ENCODE data around the gene MTMR3.

MTMR3 gene

DNA sequence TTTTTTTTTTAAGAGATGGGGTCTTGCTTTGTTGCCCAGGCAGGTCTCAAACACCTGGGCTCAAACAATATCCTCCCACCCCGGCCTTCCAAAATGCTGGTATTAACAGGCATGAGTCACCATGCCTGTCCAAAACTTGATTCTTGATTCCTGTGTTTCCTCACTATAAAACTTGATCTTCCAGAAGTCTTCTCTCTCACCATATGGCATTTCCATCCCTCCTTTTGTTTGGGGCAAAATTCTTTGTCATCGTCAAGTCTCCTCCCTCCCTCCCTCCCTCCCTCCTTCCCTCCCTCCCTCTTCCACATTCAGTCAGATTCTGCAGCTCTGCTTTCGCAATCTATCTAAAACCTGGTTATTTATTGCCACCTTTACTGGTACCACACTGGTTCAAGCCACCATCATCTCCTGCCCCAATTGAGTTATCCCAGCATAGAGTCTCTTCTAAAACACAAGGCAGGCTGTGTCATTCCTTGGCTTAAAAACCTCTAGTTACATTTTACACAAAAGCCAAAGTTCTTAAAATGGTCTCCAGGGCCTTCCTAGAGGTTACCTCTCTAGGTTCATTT is 132.3 kb downstream of the MTMR3 start:
- H3K4me3 ChIP-seq (ENCODE audit: low read length), result no peak overlapping the region
- no peak for TF ChIP-seq CTCF (IDR thresholded peaks at IDR 0.05; ENCODE audit: insufficient read depth, low read depth, low read length, missing control alignments)
- peak; percentile 65 for DNase-seq (ENCODE audit: low read depth)

DNA sequence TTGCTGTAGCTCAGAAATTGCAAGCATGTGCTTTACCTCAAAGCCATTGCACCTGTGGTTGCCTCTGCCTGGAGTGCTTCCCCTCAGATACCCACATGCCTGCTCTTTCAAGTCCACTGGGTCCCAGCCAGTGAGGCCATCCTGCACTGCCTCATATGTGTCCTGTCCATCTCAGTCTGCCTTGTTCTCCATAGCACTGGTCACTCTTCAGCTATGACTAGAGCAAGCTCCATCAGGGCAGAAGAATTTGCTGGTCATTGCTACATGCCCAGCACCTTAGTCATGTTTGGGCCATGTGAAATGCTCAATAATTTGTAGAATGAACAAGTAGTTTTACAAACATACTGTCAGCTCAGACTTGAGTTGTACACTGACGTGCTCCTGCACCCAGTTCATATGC is 132.9 kb downstream of the MTMR3 start:
- TF ChIP-seq CTCF (IDR thresholded peaks at IDR 0.05; ENCODE audit: insufficient read depth, low read depth, low read length, missing control alignments), result no peak
- no peak overlapping the region for H3K4me3 ChIP-seq (ENCODE audit: low read length)
- DNase-seq (ENCODE audit: low read depth), result peak; percentile 24

GRCh38 chr22:30016596-30016995 is 133.6 kb downstream of the MTMR3 start:
- no peak for TF ChIP-seq CTCF (IDR thresholded peaks at IDR 0.05; ENCODE audit: insufficient read depth, low read depth, low read length, missing control alignments)
- no peak overlapping the region for H3K4me3 ChIP-seq (ENCODE audit: low read length)

GRCh38 chr22:30017375-30018223 is 134.6 kb downstream of the MTMR3 start:
- DNase-seq (ENCODE audit: low read depth), result no peak
- H3K4me3 ChIP-seq (ENCODE audit: low read length), result no peak overlapping the region
- TF ChIP-seq CTCF (IDR thresholded peaks at IDR 0.05; ENCODE audit: insufficient read depth, low read depth, low read length, missing control alignments), result no peak

More at GRCh38 chr22:30016596-30016995, 133.6 kb downstream of the MTMR3 start:
- DNase-seq (ENCODE audit: low read depth), result no peak

DNA sequence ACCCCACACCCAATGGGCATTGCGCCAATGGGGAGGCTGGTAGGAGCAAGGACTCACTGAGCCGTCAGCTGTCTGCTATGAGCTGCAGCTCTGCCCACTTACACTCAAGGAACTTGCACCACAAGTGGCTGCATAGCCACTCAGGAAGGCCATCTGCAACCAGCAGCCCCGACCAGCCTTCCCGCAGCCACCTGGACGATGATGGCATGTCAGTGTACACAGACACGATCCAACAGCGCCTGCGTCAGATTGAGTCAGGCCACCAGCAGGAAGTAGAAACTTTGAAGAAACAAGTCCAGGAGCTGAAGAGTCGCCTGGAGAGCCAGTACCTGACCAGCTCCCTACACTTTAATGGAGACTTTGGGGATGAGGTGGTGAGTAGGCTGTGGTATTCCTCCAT is 137.5 kb downstream of the MTMR3 start:
- H3K4me3 ChIP-seq (ENCODE audit: low read length), result no peak overlapping the region
- DNase-seq (ENCODE audit: low read depth), result no peak
- TF ChIP-seq CTCF (IDR thresholded peaks at IDR 0.05; ENCODE audit: insufficient read depth, low read depth, low read length, missing control alignments), result no peak

- no peak for TF ChIP-seq CTCF (IDR thresholded peaks at IDR 0.05; ENCODE audit: insufficient read depth, low read depth, low read length, missing control alignments)
- DNase-seq (ENCODE audit: low read depth), result no peak
- H3K4me3 ChIP-seq (ENCODE audit: low read length), result no peak overlapping the region
Observed at GRCh38 chr22:30021338-30021737, 138.4 kb downstream of the MTMR3 start.
